HepG2 (cell line): ENCODE measurements around the gene VEZF1. TPM values are rescaled to one million over a fixed set of nuclear protein-coding genes. Genes with fewer than 3 reads are reported as not detected.

Experiments
- CC2D1A ChIP-seq: sonication (generic); formaldehyde crosslinking; IDR thresholded peaks from 2 replicates; pipeline ENCODE4 v1.8.1; 2023; ENCODE audit warnings: mild to moderate bottlenecking, missing genetic modification reagents
- GATAD2A ChIP-seq: IDR thresholded peaks from 2 replicates; pipeline ENCODE4 v1.6.1; 2016
- HINFP ChIP-seq: sonication (generic); formaldehyde crosslinking; IDR thresholded peaks from 2 replicates; pipeline ENCODE4 v1.4.0; 2020; ENCODE audit warnings: low read depth, mild to moderate bottlenecking, missing genetic modification reagents
- MXD3 ChIP-seq: IDR thresholded peaks from 2 replicates; pipeline ENCODE4 v1.6.1; 2016; ENCODE audit warnings: mild to moderate bottlenecking, missing biosample characterization, missing genetic modification reagents
- NFKB2 ChIP-seq: sonication (generic); formaldehyde crosslinking; IDR thresholded peaks from 2 replicates; pipeline ENCODE4 v1.4.0; 2020; ENCODE audit warnings: missing genetic modification reagents, borderline replicate concordance
- SP2 ChIP-seq: sonication (generic); formaldehyde crosslinking; IDR thresholded peaks from 2 replicates; pipeline ENCODE4 v1.5.1; 2020; ENCODE audit warnings: mild to moderate bottlenecking, missing genetic modification reagents
- TBX2 ChIP-seq: sonication (generic); formaldehyde crosslinking; IDR thresholded peaks from 2 replicates; pipeline ENCODE4 v1.5.0; 2020; ENCODE audit warnings: missing genetic modification reagents, mild to moderate bottlenecking, borderline replicate concordance
- USF2 ChIP-seq, 2 experiments: sonication (generic) in 1 of 2; formaldehyde crosslinking in 1 of 2; IDR thresholded peaks; 2 replicates each; pipeline versions ENCODE4 v1.5.1 to v1.6.1; 2011 to 2020; ENCODE audit warnings: borderline replicate concordance in 1 of 2, low read depth in 1 of 2, low read length in 1 of 2, mild to moderate bottlenecking in 1 of 2, missing genetic modification reagents in 1 of 2, moderate library complexity in 1 of 2
- ZBED4 ChIP-seq: sonication (generic); formaldehyde crosslinking; IDR thresholded peaks from 2 replicates; pipeline ENCODE4 v1.4.0; 2020; ENCODE audit warnings: missing genetic modification reagents, borderline replicate concordance
- ZNF121 ChIP-seq: sonication (generic); formaldehyde crosslinking; IDR thresholded peaks from 2 replicates; pipeline ENCODE4 v1.5.0; 2020; ENCODE audit warnings: mild to moderate bottlenecking, missing genetic modification reagents
- ZNF232 ChIP-seq: sonication (generic); formaldehyde crosslinking; IDR thresholded peaks from 2 replicates; pipeline ENCODE4 v1.4.0; 2020; ENCODE audit warnings: missing genetic modification reagents, borderline replicate concordance
- ZNF281 ChIP-seq: sonication (generic); formaldehyde crosslinking; IDR thresholded peaks from 2 replicates; pipeline ENCODE4 v1.4.0; 2020; ENCODE audit warnings: missing genetic modification reagents, borderline replicate concordance
- ZSCAN25 ChIP-seq: sonication (generic); formaldehyde crosslinking; IDR thresholded peaks from 2 replicates; pipeline ENCODE4 v1.8.0; 2022; ENCODE audit warnings: mild to moderate bottlenecking, missing genetic modification reagents
- polyA plus RNA-seq, 8 experiments: library from polyadenylated mRNA; depleted of rRNA in 3 of 8; stranded (reverse) in 7 of 8; unstranded in 1 of 8; fragments of >200 nt; fragmentation: Illumina TruSeq in 4 of 8; extraction: Trizol in 4 of 8; gene quantifications; 2 replicates each; pipeline versions ENCODE4 v1.2.1 to v1.2.3, GENCODE V29; 2011 to 2016; ENCODE audit warnings: low read depth in 4 of 8, missing spikeins in 1 of 8, mixed read lengths in 1 of 8; ENCODE audit not compliant: insufficient read depth in 1 of 8
- total RNA-seq, 5 experiments: library from RNA; depleted of rRNA; stranded (reverse); fragments of >200 nt; fragmentation: Illumina TruSeq; extraction: Trizol; gene quantifications; 2 replicates each; pipeline ENCODE4 v1.2.3, GENCODE V29; 2016; ENCODE audit warnings: low read depth in 1 of 5

The VEZF1 gene
- total and polyA plus RNA-seq, 2 of the 13 experiments (the other 11 are each of a cell fraction or from before 2014, with no cell fraction given) = 45.9 to 49.7 TPM

GRCh38 chr17:57988301-57989250, 522 bp upstream of the VEZF1 start (continued):
- TF ChIP-seq HINFP (CRISPR knock-in tag) (peak; percentile 60; the same call in 1 of the 2 replicates), ZSCAN25 (CRISPR knock-in tag) (peak; percentile 93), GATAD2A (CRISPR knock-in tag) (peak; percentile 14; the same call in 1 of the 2 replicates), ZNF232 (no peak), ZNF121 (CRISPR knock-in tag) (no peak), NFKB2 (CRISPR knock-in tag) (no peak), ZNF281 (no peak), MXD3 (CRISPR knock-in tag) (peak; percentile 48; the same call in 1 of the 2 replicates), TBX2 (CRISPR knock-in tag) (no peak), SP2 (CRISPR knock-in tag) (no peak), CC2D1A (CRISPR knock-in tag) (no peak), USF2 (IDR thresholded peaks at IDR 0.05; ENCODE audit: low read depth, low read length) (0 out of 2 replicates have a peak, but pooled peaks have one; percentile 2), USF2 (CRISPR knock-in tag; IDR thresholded peaks at IDR 0.05; ENCODE audit: borderline replicate concordance) (no peak), ZBED4 (CRISPR knock-in tag) (no peak)
